WERI-Rb-1 (cell line): ENCODE results near the gene KCNK15.

Source experiments
- DNase-seq: peaks from one replicate; pipeline ENCODE4 v3.0.0-alpha.2; 2020
- H3K27ac ChIP-seq: fragments of 250-450 bp; sonication (Bioruptor Pico); 2 replicates; pipeline ENCODE4 v1.5.1; 2020; ENCODE audit warnings: mild to moderate bottlenecking, moderate library complexity
- H3K27me3 ChIP-seq: fragments of 250-450 bp; sonication (Bioruptor Pico); 2 replicates; pipeline ENCODE4 v1.5.1; 2021; ENCODE audit warnings: mild to moderate bottlenecking, low read depth, moderate library complexity; ENCODE audit not compliant: insufficient read depth, severe bottlenecking
- H3K36me3 ChIP-seq: fragments of 250-450 bp; sonication (Bioruptor Pico); 2 replicates; pipeline ENCODE4 v1.5.1; 2020; ENCODE audit warnings: mild to moderate bottlenecking, moderate library complexity
- H3K4me3 ChIP-seq: 2 replicates; pipeline ENCODE4 v1.5.1; 2011; ENCODE audit warnings: low read depth, mild to moderate bottlenecking, control low read depth, low read length
- H3K9me3 ChIP-seq: fragments of 250-450 bp; sonication (Bioruptor Pico); 2 replicates; pipeline ENCODE4 v1.5.1; 2021; ENCODE audit warnings: mild to moderate bottlenecking, moderate library complexity; ENCODE audit not compliant: severe bottlenecking
- CTCF ChIP-seq: IDR thresholded peaks from 2 replicates; pipeline ENCODE4 v1.5.1; 2011; ENCODE audit warnings: low read depth, mild to moderate bottlenecking, control low read depth, inconsistent platforms, low read length

The KCNK15 gene

GRCh38 chr20:44705364-44706094 is 40.1 kb upstream of the KCNK15 start:
- H3K36me3 ChIP-seq: no peaks in the 10 kb centered on the region
- no peaks in the 10 kb centered on the region for H3K9me3 ChIP-seq
- no peaks in the 10 kb centered on the region for H3K27me3 ChIP-seq
- H3K4me3 ChIP-seq: no peak overlapping the region
- H3K27ac ChIP-seq: no peak overlapping the region
- no peak for TF ChIP-seq CTCF
- no peak for DNase-seq

GRCh38 chr20:44706301-44707017 is 39.2 kb upstream of the KCNK15 start:
- H3K27me3 ChIP-seq: no peaks in the 10 kb centered on the region
- no peak overlapping the region for H3K4me3 ChIP-seq
- no peaks in the 10 kb centered on the region for H3K9me3 ChIP-seq
- H3K36me3 ChIP-seq: no peaks in the 10 kb centered on the region
- TF ChIP-seq CTCF: no peak
- DNase-seq: no peak
- no peak overlapping the region for H3K27ac ChIP-seq

- no peak for DNase-seq
- H3K36me3 ChIP-seq: no peaks in the 10 kb centered on the region
- no peak for TF ChIP-seq CTCF
- H3K9me3 ChIP-seq: no peaks in the 10 kb centered on the region
- H3K4me3 ChIP-seq: no peak overlapping the region
- no peaks in the 10 kb centered on the region for H3K27me3 ChIP-seq
- H3K27ac ChIP-seq: no peak overlapping the region
Measured at GRCh38 chr20:44707018-44707579, 38.6 kb upstream of the KCNK15 start.

GRCh38 chr20:44709380-44709779 is 36.3 kb upstream of the KCNK15 start:
- no peaks in the 10 kb centered on the region for H3K9me3 ChIP-seq
- no peaks in the 10 kb centered on the region for H3K27me3 ChIP-seq
- no peak for TF ChIP-seq CTCF
- DNase-seq: no peak
- H3K4me3 ChIP-seq: no peak overlapping the region
- no peaks in the 10 kb centered on the region for H3K36me3 ChIP-seq
- H3K27ac ChIP-seq: no peak overlapping the region

GRCh38 chr20:44709797-44710196 is 35.9 kb upstream of the KCNK15 start:
- H3K27ac ChIP-seq: no peak overlapping the region
- DNase-seq: no peak
- H3K36me3 ChIP-seq: no peaks in the 10 kb centered on the region
- H3K4me3 ChIP-seq: no peak overlapping the region
- no peaks in the 10 kb centered on the region for H3K9me3 ChIP-seq
- H3K27me3 ChIP-seq: no peaks in the 10 kb centered on the region
- TF ChIP-seq CTCF: no peak
